ENCODE results near the gene ANKEF1. TPM values are rescaled to one million over a fixed set of nuclear protein-coding genes. Genes with fewer than 3 reads are reported as not detected.

The ANKEF1 gene
- total and polyA plus RNA-seq, 8 donors, result 5.3 to 7.5 (median 6.3) TPM

DNA sequence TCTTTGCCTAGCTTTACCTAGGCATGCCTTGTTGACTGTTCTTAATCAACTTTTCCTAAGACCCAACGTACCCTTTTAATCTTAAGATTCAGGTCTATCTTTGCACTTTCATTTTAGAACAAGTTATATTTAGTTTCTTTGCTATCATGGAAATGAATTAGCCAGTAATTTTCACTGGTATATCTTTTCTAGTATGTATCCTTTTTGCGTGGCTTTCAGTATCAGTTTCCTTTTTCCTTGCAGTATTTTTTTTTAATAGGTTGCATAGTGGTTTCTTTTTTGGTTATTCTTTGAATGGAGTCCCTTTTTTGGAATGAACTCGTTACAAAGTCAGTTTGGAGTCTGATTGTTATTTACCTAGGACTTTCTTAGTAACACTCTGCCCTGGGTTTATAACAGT, 7.3 kb downstream of the ANKEF1 start:
- DNase-seq, result no peak
- Histone ChIP-seq H3K4me1 (peaks cover 0 to 9% of the 10 kb centered on the region in 2 donors), H3K9me3 (no peaks in the 10 kb centered on the region), H3K27ac (no peak overlapping the region), H3K4me3 (no peak overlapping the region), H3K27me3 (no peaks in the 10 kb centered on the region), H3K36me3 (no peaks in the 10 kb centered on the region)
- no peak for TF ChIP-seq CTCF (IDR thresholded peaks at IDR 0.05)
- intact Hi-C loops (cut with DNase I), result no loop called here
- ATAC-seq, result no peak

DNA sequence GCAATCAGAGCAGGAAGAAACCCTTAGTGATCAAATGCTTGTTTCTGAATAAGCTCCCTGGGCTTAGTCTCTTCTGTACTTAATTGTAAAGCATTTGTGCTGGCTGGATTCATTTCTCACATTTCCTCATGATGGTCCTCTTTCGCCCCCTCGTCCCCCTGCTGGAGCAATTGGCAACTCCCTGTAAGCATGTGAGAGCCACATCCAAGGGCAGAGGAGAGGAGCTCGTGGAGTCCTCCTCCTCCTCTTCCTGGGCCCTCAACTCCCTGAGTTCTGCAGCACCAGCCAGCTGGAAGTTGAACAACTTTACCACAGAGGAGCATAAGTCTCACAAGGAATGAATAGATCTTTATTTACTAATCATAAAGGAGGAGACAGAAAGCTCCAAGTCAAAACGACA, 12.6 kb downstream of the ANKEF1 start:
- H3K4me1 ChIP-seq, result no peaks in the 10 kb centered on the region
- no peak for ATAC-seq
- H3K36me3 ChIP-seq, result no peaks in the 10 kb centered on the region
- no peak overlapping the region for H3K4me3 ChIP-seq
- no peaks in the 10 kb centered on the region for H3K9me3 ChIP-seq
- intact Hi-C loops (cut with DNase I), result no loop called here
- TF ChIP-seq CTCF (IDR thresholded peaks at IDR 0.05), result no peak
- H3K27ac ChIP-seq, result no peak overlapping the region
- DNase-seq, result peak in 1 of 4 donors; percentile 21
- no peaks in the 10 kb centered on the region for H3K27me3 ChIP-seq

GRCh38 chr20:10051185-10051584, 16.4 kb downstream of the ANKEF1 start:
- ATAC-seq (no peak), DNase-seq (no peak)
- Histone ChIP-seq H3K36me3 (no peaks in the 10 kb centered on the region), H3K4me1 (no peaks in the 10 kb centered on the region), H3K27me3 (no peaks in the 10 kb centered on the region), H3K9me3 (no peaks in the 10 kb centered on the region), H3K27ac (no peak overlapping the region), H3K4me3 (no peak overlapping the region)
- intact Hi-C loops (cut with DNase I), result no loop called here
- TF ChIP-seq CTCF (IDR thresholded peaks at IDR 0.05), result no peak

DNA sequence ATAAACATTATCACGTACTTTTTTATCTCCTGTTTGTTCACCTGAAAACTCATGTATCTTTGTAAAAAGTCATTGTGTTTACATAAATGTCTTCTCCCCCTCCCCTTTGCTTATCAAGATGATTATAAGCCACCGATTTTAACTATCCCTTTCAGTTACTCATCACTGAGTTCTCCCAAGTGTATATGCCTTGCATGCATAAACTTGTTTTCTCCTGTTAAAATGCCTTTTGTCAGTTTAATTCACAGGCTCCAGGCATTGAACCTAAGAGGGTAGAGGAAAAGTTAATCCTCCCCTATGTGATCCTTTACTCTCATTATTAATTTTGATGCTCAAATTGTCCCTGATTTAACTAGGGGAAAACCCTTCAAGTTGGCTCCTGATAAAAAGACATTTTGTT, 24.2 kb downstream of the ANKEF1 start:
- DNase-seq (no peak), ATAC-seq (no peak)
- intact Hi-C loops (cut with DNase I), result no loop called here
- TF ChIP-seq CTCF (IDR thresholded peaks at IDR 0.05), result no peak
- no peak overlapping the region for H3K4me3 ChIP-seq
- no peaks in the 10 kb centered on the region for H3K9me3 ChIP-seq
- no peaks in the 10 kb centered on the region for H3K36me3 ChIP-seq
- no peaks in the 10 kb centered on the region for H3K4me1 ChIP-seq
- H3K27me3 ChIP-seq, result no peaks in the 10 kb centered on the region
- H3K27ac ChIP-seq, result no peak overlapping the region

DNA sequence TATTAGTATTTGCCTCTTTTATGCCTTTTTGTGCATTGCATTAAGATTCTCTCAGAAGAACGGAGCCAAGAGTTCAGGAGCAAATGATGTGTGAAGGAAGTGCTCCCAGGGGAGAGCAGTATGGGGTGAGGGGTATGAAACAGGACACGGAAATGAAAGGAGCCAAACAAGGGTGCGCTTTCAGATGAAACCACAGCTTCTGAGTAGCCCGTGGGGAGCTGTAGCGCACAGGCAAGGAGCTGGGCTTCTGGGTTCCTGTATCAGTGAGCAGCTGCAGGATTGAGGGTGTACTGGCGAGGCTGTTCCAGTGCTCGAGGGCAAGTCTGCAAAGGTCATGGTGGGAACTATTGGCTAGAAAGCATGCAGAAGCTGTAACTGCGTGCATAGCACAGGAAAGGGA, 25.4 kb downstream of the ANKEF1 start:
- no peaks in the 10 kb centered on the region for H3K9me3 ChIP-seq
- no peaks in the 10 kb centered on the region for H3K27me3 ChIP-seq
- H3K27ac ChIP-seq, result no peak overlapping the region
- ATAC-seq (no peak), DNase-seq (no peak)
- no peak for TF ChIP-seq CTCF (IDR thresholded peaks at IDR 0.05)
- H3K36me3 ChIP-seq, result no peaks in the 10 kb centered on the region
- intact Hi-C loops (cut with DNase I), result no loop called here
- no peaks in the 10 kb centered on the region for H3K4me1 ChIP-seq
- no peak overlapping the region for H3K4me3 ChIP-seq
